ENCODE measurements around the gene BMP7. TPM values are rescaled to one million over a fixed set of nuclear protein-coding genes. Genes with fewer than 3 reads are reported as not detected.
"Not testable (repeated sequence)": the region's sequence is repeated elsewhere in the genome, so short reads cannot be mapped to it uniquely, and the experiment has no call there.

Gene BMP7
- total RNA-seq, 1 experiment from 2014 or later, result 7.5 TPM

DNA sequence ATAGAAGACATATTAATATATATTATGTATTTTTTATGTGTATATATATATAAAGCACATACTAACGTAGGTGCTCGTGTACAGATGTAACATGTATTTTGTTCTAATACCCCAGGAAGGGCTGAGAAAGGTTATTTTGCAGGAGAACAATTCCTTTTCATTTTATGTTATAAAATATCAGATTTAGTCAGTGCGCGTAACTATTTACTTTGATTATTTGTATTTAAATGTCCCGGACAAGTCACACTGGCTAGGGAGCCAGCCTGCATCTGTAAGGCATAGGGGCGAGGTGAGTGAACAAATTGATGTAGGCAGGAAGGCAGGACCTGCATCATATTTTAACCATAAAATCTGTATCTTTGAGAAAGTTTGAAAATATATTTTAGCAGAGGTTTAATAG, 74.1 kb downstream of the BMP7 start:
- POLR2A ChIA-PET (ENCODE audit: low non-redundant PET), result no interaction called here
- BruUV-seq (replicated peaks), result no TSS peak
- intact Hi-C loops (cut with micrococcal nuclease; ENCODE audit: unreplicated experiment), result no loop called here
- Histone ChIP-seq H3K9me3 (ENCODE audit: low read depth, low read length, poor library complexity, severe bottlenecking) (no peaks in the 10 kb centered on the region), H3K4me1 (ENCODE audit: insufficient read depth, low read length, poor library complexity, severe bottlenecking) (no peaks in the 10 kb centered on the region), H3K36me3 (ENCODE audit: insufficient read depth, low read length, poor library complexity, severe bottlenecking) (no peaks in the 10 kb centered on the region), H3K27me3 (replicated peaks; ENCODE audit: insufficient read depth, low read depth, low read length, poor library complexity) (no peaks in the 10 kb centered on the region), H3K27ac (ENCODE audit: low read depth, low read length, poor library complexity, severe bottlenecking) (no peak overlapping the region), H3K4me3 (ENCODE audit: low read depth, low read length, poor library complexity, severe bottlenecking) (no peak overlapping the region)
- DNase-seq (ENCODE audit: low spot score), result no peak
- CTCF ChIA-PET, result no interaction called here
- TF ChIP-seq CTCF (conservative IDR thresholded peaks at IDR 0.05; ENCODE audit: low read depth, low read length) (no peak), EZH2 (IDR thresholded peaks at IDR 0.05; ENCODE audit: borderline replicate concordance, low read depth, low read length, poor library complexity, severe bottlenecking) (no peak)

- intact Hi-C loops (cut with micrococcal nuclease; ENCODE audit: unreplicated experiment); H3K4me1 ChIP-seq (ENCODE audit: insufficient read depth, low read length, poor library complexity, severe bottlenecking); DNase-seq (ENCODE audit: low spot score); H3K9me3 ChIP-seq (ENCODE audit: low read depth, low read length, poor library complexity, severe bottlenecking); H3K27ac ChIP-seq (ENCODE audit: low read depth, low read length, poor library complexity, severe bottlenecking); H3K36me3 ChIP-seq (ENCODE audit: insufficient read depth, low read length, poor library complexity, severe bottlenecking); H3K4me3 ChIP-seq (ENCODE audit: low read depth, low read length, poor library complexity, severe bottlenecking); CTCF ChIA-PET; BruUV-seq (replicated peaks); POLR2A ChIA-PET (ENCODE audit: low non-redundant PET); H3K27me3 ChIP-seq (replicated peaks; ENCODE audit: insufficient read depth, low read depth, low read length, poor library complexity): not testable (repeated sequence)
Observed at GRCh38 chr20:57191265-57191638, 75.2 kb downstream of the BMP7 start.

DNA sequence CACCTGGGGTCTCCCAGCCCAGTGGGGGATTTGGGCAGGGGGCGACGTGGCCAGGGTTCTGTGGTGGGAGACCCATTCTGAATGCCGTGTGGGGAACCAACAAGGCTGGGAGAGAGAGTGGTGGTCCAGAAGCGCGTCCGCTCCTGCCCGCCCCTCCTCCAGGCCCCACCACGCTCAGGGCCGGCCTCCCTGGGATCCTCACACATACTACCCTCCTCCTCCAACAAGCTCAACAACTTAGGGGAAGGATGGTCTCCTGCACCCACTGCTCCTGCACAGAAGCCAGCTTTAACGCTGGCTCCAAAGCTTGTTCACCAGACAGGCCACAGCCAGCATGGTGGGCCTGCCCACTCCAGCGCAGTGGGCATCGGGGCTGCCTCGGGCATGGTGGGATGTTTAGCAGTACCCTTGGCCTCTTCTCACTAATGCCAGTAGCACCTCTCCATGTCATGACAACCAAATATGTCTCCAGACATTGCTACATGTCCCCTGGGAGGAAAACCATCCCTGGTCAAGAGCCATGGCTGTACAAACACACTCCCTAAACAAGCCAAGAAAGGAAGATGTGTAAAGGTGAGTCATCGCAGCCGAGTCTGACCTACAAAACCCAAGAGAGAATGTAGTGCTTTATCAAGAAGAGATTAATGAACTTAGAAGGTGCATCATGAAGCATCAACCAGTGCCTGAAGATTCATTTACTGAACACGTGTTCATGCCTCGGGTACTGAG, 75.7 kb downstream of the BMP7 start:
- Histone ChIP-seq H3K27me3 (replicated peaks; ENCODE audit: insufficient read depth, low read depth, low read length, poor library complexity) (no peaks in the 10 kb centered on the region), H3K36me3 (ENCODE audit: insufficient read depth, low read length, poor library complexity, severe bottlenecking) (no peaks in the 10 kb centered on the region), H3K27ac (ENCODE audit: low read depth, low read length, poor library complexity, severe bottlenecking) (no peak overlapping the region), H3K9me3 (ENCODE audit: low read depth, low read length, poor library complexity, severe bottlenecking) (no peaks in the 10 kb centered on the region), H3K4me1 (ENCODE audit: insufficient read depth, low read length, poor library complexity, severe bottlenecking) (no peaks in the 10 kb centered on the region), H3K4me3 (ENCODE audit: low read depth, low read length, poor library complexity, severe bottlenecking) (no peak overlapping the region)
- BruUV-seq (replicated peaks), result no TSS peak
- CTCF ChIA-PET, result no interaction called here
- DNase-seq (ENCODE audit: low spot score), result no peak
- POLR2A ChIA-PET (ENCODE audit: low non-redundant PET), result no interaction called here
- intact Hi-C loops (cut with micrococcal nuclease; ENCODE audit: unreplicated experiment), result no loop called here
- TF ChIP-seq CTCF (conservative IDR thresholded peaks at IDR 0.05; ENCODE audit: low read depth, low read length) (no peak), EZH2 (IDR thresholded peaks at IDR 0.05; ENCODE audit: borderline replicate concordance, low read depth, low read length, poor library complexity, severe bottlenecking) (no peak)

DNA sequence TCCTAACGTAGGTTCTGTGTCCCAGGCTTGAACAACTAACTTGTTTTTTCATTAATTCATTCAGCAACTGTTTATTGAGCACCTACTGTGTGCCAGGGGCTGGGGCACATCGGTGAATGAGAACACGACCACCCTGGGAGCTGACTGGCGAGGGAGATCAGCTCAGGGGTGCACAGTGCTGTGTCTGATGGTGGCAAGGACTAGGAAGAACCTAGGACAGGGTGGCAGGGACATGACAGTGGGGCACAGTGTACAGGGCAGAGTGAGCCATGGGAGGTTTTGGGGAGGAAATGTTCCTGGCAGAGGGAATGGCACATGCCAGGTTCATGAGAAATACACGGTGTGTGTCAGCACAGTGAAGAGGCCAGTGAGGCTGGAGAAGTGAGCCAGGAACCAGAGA, 76.7 kb downstream of the BMP7 start:
- no peak for TF ChIP-seq EZH2 (IDR thresholded peaks at IDR 0.05; ENCODE audit: borderline replicate concordance, low read depth, low read length, poor library complexity, severe bottlenecking)
- TF ChIP-seq CTCF (conservative IDR thresholded peaks at IDR 0.05; ENCODE audit: low read depth, low read length), result no peak
- ChIA-PET CTCF (no interaction called here), POLR2A (ENCODE audit: low non-redundant PET) (no interaction called here)
- no TSS peak for BruUV-seq (replicated peaks)
- H3K36me3 ChIP-seq (ENCODE audit: insufficient read depth, low read length, poor library complexity, severe bottlenecking), result no peaks in the 10 kb centered on the region
- H3K27ac ChIP-seq (ENCODE audit: low read depth, low read length, poor library complexity, severe bottlenecking), result no peak overlapping the region
- no peak overlapping the region for H3K4me3 ChIP-seq (ENCODE audit: low read depth, low read length, poor library complexity, severe bottlenecking)
- no peaks in the 10 kb centered on the region for H3K27me3 ChIP-seq (replicated peaks; ENCODE audit: insufficient read depth, low read depth, low read length, poor library complexity)
- no peaks in the 10 kb centered on the region for H3K9me3 ChIP-seq (ENCODE audit: low read depth, low read length, poor library complexity, severe bottlenecking)
- intact Hi-C loops (cut with micrococcal nuclease; ENCODE audit: unreplicated experiment), result no loop called here
- no peak for DNase-seq (ENCODE audit: low spot score)
- no peaks in the 10 kb centered on the region for H3K4me1 ChIP-seq (ENCODE audit: insufficient read depth, low read length, poor library complexity, severe bottlenecking)

Data from A673 (cell line).